HepG2 (cell line): ENCODE data around the gene BBC3.

Source experiments
- ESRRA ChIP-seq: sonication (generic); formaldehyde crosslinking; IDR thresholded peaks from 2 replicates; pipeline ENCODE4 v1.5.1; 2020; ENCODE audit warnings: mild to moderate bottlenecking, low read depth, missing genetic modification reagents
- MAFG ChIP-seq: sonication (generic); formaldehyde crosslinking; IDR thresholded peaks from 2 replicates; pipeline ENCODE4 v1.5.1; 2020; ENCODE audit warnings: mild to moderate bottlenecking, missing genetic modification reagents
- NFRKB ChIP-seq: fragments of 450-650 bp; IDR thresholded peaks from 2 replicates; pipeline ENCODE4 v1.6.1; 2017
- RORA ChIP-seq: sonication (generic); formaldehyde crosslinking; IDR thresholded peaks from 2 replicates; pipeline ENCODE4 v1.5.0; 2020; ENCODE audit warnings: mild to moderate bottlenecking, missing genetic modification reagents, moderate library complexity
- SIN3A ChIP-seq: IDR thresholded peaks from 2 replicates; pipeline ENCODE4 v1.6.1; 2011; ENCODE audit warnings: low read depth, mild to moderate bottlenecking, control low read depth, low read length, borderline replicate concordance
- ZNF569 ChIP-seq: sonication (generic); formaldehyde crosslinking; IDR thresholded peaks from 2 replicates; pipeline ENCODE4 v1.5.0; 2020; ENCODE audit warnings: mild to moderate bottlenecking, missing genetic modification reagents, moderate library complexity, borderline replicate concordance
- ZNF644 ChIP-seq: IDR thresholded peaks from 2 replicates; pipeline ENCODE4 v1.6.1; 2016; ENCODE audit warnings: low read depth
- ZNF766 ChIP-seq: sonication (generic); formaldehyde crosslinking; IDR thresholded peaks from 2 replicates; pipeline ENCODE4 v1.5.0; 2020; ENCODE audit warnings: missing genetic modification reagents, borderline replicate concordance
- ZNF782 ChIP-seq: sonication (generic); formaldehyde crosslinking; IDR thresholded peaks from 2 replicates; pipeline ENCODE4 v1.4.0; 2020; ENCODE audit warnings: missing genetic modification reagents, mild to moderate bottlenecking, borderline replicate concordance
- TF ChIP-seq, protein P1 (sequence below): sonication (generic); formaldehyde crosslinking; IDR thresholded peaks from 2 replicates; pipeline ENCODE4 v1.5.0; 2020; ENCODE audit warnings: mild to moderate bottlenecking, missing genetic modification reagents, moderate library complexity
- TF ChIP-seq, protein P2 (sequence below): sonication (generic); formaldehyde crosslinking; IDR thresholded peaks from 2 replicates; pipeline ENCODE4 v1.4.0; 2020; ENCODE audit warnings: mild to moderate bottlenecking, low read depth, missing genetic modification reagents
- TF ChIP-seq, protein P3 (sequence below): sonication (generic); formaldehyde crosslinking; IDR thresholded peaks from 2 replicates; pipeline ENCODE4 v1.4.0; 2020; ENCODE audit warnings: missing genetic modification reagents

DNA sequence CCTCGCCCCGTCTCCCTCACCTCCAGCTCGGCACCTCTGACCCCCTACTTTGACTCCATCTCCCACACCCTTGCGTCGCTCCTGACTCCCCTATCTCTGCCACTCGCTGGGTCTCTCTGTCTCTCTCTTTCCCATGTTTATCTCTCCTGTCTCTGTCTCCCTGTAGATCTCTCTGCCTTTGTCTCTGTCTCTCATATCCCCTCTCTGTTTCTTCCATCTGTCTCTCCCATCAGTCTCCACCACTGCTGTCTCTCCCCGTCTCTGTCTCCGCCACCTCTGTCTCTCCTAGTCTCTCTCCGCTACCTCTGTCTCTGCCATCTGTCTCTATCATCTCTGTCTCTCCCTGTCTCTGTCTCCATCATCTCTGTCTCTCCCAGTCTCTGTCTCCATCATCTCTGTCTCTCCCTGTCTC is 12.4 kb upstream of the BBC3 start:
- no peak for TF ChIP-seq ESRRA (CRISPR knock-in tag)
- no peak for TF ChIP-seq RORA (CRISPR knock-in tag)
- TF ChIP-seq, protein P1, sequence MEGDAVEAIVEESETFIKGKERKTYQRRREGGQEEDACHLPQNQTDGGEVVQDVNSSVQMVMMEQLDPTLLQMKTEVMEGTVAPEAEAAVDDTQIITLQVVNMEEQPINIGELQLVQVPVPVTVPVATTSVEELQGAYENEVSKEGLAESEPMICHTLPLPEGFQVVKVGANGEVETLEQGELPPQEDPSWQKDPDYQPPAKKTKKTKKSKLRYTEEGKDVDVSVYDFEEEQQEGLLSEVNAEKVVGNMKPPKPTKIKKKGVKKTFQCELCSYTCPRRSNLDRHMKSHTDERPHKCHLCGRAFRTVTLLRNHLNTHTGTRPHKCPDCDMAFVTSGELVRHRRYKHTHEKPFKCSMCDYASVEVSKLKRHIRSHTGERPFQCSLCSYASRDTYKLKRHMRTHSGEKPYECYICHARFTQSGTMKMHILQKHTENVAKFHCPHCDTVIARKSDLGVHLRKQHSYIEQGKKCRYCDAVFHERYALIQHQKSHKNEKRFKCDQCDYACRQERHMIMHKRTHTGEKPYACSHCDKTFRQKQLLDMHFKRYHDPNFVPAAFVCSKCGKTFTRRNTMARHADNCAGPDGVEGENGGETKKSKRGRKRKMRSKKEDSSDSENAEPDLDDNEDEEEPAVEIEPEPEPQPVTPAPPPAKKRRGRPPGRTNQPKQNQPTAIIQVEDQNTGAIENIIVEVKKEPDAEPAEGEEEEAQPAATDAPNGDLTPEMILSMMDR (CRISPR knock-in tag), result no peak
- TF ChIP-seq, protein P2, sequence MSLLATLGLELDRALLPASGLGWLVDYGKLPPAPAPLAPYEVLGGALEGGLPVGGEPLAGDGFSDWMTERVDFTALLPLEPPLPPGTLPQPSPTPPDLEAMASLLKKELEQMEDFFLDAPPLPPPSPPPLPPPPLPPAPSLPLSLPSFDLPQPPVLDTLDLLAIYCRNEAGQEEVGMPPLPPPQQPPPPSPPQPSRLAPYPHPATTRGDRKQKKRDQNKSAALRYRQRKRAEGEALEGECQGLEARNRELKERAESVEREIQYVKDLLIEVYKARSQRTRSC (CRISPR knock-in tag), result no peak
- TF ChIP-seq NFRKB, result no peak
- no peak for TF ChIP-seq ZNF782 (CRISPR knock-in tag)
- no peak for TF ChIP-seq MAFG (CRISPR knock-in tag)
- TF ChIP-seq ZNF766 (CRISPR knock-in tag), result no peak
- no peak for TF ChIP-seq ZNF569 (CRISPR knock-in tag)
- no peak for TF ChIP-seq ZNF644
- TF ChIP-seq, protein P3, sequence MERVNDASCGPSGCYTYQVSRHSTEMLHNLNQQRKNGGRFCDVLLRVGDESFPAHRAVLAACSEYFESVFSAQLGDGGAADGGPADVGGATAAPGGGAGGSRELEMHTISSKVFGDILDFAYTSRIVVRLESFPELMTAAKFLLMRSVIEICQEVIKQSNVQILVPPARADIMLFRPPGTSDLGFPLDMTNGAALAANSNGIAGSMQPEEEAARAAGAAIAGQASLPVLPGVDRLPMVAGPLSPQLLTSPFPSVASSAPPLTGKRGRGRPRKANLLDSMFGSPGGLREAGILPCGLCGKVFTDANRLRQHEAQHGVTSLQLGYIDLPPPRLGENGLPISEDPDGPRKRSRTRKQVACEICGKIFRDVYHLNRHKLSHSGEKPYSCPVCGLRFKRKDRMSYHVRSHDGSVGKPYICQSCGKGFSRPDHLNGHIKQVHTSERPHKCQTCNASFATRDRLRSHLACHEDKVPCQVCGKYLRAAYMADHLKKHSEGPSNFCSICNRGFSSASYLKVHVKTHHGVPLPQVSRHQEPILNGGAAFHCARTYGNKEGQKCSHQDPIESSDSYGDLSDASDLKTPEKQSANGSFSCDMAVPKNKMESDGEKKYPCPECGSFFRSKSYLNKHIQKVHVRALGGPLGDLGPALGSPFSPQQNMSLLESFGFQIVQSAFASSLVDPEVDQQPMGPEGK, result no peak
- TF ChIP-seq SIN3A, result no peak
